HS-27A (cell line): ENCODE data around the gene PGA3.
"Not testable (repeated sequence)": the region's sequence is repeated elsewhere in the genome, so short reads cannot be mapped to it uniquely, and the experiment has no call there.

Source experiments
- DNase-seq: peaks from one replicate; pipeline ENCODE4 v3.0.0-alpha.2; 2012; ENCODE audit warnings: low read depth, missing footprints

Gene PGA3

GRCh38 chr11:61207636-61208310, 4.5 kb downstream of the PGA3 start:
- not testable (repeated sequence) for DNase-seq

GRCh38 chr11:61210629-61211028, 7.3 kb downstream of the PGA3 start:
- DNase-seq, result not testable (repeated sequence)

- DNase-seq, result not testable (repeated sequence)
These were observed 8.1 kb downstream of the PGA3 start for GRCh38 chr11:61211327-61211952.

- not testable (repeated sequence) for DNase-seq
These were observed 8.9 kb downstream of the PGA3 start for GRCh38 chr11:61212202-61212601.

- not testable (repeated sequence) for DNase-seq
These were observed 10.5 kb downstream of the PGA3 start for GRCh38 chr11:61213711-61214324.

- not testable (repeated sequence) for DNase-seq
These were observed 15.0 kb downstream of the PGA3 start for GRCh38 chr11:61218306-61218705.

- DNase-seq, result not testable (repeated sequence)
These were observed 15.7 kb downstream of the PGA3 start for GRCh38 chr11:61219016-61219415.

- DNase-seq, result not testable (repeated sequence)
These were observed 18.7 kb downstream of the PGA3 start, which contains the start of gene PGA4 for GRCh38 chr11:61222047-61222446. TSS of gene PGA4 (plus strand) at chr11:61222347. CDS start at chr11:61222401, 54 bp downstream.

- not testable (repeated sequence) for DNase-seq
These were observed 19.4 kb downstream of the PGA3 start for GRCh38 chr11:61222692-61223091.

- DNase-seq, result not testable (repeated sequence)
These were observed 23.3 kb downstream of the PGA3 start for GRCh38 chr11:61226457-61227137.

GRCh38 chr11:61229458-61229857, 26.1 kb downstream of the PGA3 start:
- not testable (repeated sequence) for DNase-seq

GRCh38 chr11:61231033-61231432, 27.7 kb downstream of the PGA3 start:
- DNase-seq, result not testable (repeated sequence)

- not testable (repeated sequence) for DNase-seq
These were observed 28.3 kb downstream of the PGA3 start for GRCh38 chr11:61231585-61231984.

- DNase-seq, result not testable (repeated sequence)
These were observed 29.3 kb downstream of the PGA3 start for GRCh38 chr11:61232548-61233145.

GRCh38 chr11:61237130-61237529, 33.8 kb downstream of the PGA3 start:
- DNase-seq, result not testable (repeated sequence)

GRCh38 chr11:61240288-61240687, 37.0 kb downstream of the PGA3 start:
- not testable (repeated sequence) for DNase-seq

- not testable (repeated sequence) for DNase-seq
These were observed 37.6 kb downstream of the PGA3 start, which contains the start of gene PGA5 for GRCh38 chr11:61240875-61241274. TSS of gene PGA5 (plus strand) at chr11:61241175. CDS start at chr11:61241227, 52 bp downstream.

GRCh38 chr11:61241526-61241925, 38.2 kb downstream of the PGA3 start:
- DNase-seq, result not testable (repeated sequence)

- DNase-seq, result not testable (repeated sequence)
These were observed 42.1 kb downstream of the PGA3 start for GRCh38 chr11:61245284-61245964.

GRCh38 chr11:61248071-61248470, 44.8 kb downstream of the PGA3 start:
- DNase-seq, result not testable (repeated sequence)

- DNase-seq, result not testable (repeated sequence)
These were observed 45.9 kb downstream of the PGA3 start for GRCh38 chr11:61249201-61249600.
